Activated CD4-positive, CD25-positive, alpha-beta regulatory T cell (primary cell): Measurements from ENCODE around the gene GRK1.
"Not testable (repeated sequence)": the region's sequence is repeated elsewhere in the genome, so short reads cannot be mapped to it uniquely, and the experiment has no call there.

Experiments used
- DNase-seq, 4 experiments: peaks; one replicate each; lab custom pipeline; 2025; lab: John Stamatoyannopoulos, UW

The GRK1 gene

DNA sequence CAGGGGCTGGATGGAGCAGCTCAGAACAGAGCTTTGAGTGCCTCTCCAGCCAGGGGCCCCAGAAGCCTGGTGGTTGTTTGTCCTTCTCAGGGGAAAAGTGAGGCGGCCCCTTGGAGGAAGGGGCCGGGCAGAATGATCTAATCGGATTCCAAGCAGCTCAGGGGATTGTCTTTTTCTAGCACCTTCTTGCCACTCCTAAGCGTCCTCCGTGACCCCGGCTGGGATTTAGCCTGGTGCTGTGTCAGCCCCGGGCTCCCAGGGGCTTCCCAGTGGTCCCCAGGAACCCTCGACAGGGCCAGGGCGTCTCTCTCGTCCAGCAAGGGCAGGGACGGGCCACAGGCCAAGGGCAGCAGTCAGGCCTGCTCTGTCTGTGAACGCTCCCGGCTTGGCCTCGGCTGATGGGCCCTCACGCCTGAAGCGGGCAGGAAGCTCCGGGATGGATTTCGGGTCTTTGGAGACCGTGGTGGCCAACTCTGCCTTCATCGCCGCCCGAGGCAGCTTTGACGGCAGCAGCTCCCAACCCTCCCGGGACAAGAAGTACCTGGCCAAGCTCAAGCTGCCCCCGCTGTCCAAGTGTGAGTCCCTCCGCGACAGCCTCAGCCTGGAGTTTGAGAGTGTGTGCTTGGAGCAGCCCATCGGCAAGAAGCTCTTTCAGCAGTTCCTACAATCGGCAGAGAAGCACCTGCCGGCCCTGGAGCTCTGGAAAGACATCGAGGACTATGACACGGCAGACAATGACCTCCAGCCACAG is at the start of gene GRK1:
Gene GRK1 (plus strand): TSS at position 269 of the 751 bp plus-strand sequence. CDS start 168 bp downstream, at position 437.
- no peak for DNase-seq

DNA sequence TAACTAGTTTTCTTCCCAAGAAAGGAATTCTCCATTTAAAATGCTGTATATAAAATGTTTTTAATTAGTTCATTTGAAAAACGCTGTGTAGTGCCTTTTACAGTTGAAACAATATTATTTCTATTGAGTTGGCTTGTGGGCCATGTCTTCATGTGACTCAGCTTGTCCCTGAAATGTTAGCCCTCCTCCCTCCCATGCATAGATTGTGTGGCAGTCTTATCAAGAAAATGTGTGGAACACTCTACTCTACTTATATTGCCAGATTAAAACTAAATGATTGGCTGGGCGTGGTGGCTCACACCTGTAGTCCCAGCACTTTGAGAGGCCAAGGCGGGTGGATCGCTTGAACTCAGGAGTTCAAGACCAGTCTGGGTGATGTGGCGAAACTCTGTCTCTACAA is 49.1 kb upstream of the GRK1 start:
- DNase-seq: no peak

DNA sequence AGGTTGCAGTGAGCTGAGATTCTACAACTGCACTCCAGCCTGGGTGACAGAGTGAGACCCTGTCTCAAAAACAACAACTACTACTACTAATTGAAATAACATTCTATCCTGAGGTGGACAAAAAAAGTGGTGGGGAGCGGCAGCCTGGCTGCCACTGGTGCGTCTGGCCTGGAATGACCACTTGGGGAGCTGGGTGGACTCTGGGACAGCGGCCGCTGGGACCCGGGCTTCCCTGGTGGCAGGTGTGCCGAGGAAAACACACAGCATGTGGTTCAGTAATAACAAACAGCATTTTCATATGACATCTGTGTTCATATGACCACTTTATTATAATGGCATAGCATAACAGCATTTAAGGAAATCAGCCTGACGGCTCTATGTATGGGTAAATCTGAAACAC is 48.6 kb upstream of the GRK1 start:
- DNase-seq: no peak

GRCh38 chr13:113620036-113620796 is 46.8 kb upstream of the GRK1 start:
- no peak for DNase-seq

GRCh38 chr13:113621046-113621445 is 46.0 kb upstream of the GRK1 start:
- no peak for DNase-seq

- DNase-seq: not testable (repeated sequence)
Observed at GRCh38 chr13:113621498-113621897, 45.5 kb upstream of the GRK1 start.

DNA sequence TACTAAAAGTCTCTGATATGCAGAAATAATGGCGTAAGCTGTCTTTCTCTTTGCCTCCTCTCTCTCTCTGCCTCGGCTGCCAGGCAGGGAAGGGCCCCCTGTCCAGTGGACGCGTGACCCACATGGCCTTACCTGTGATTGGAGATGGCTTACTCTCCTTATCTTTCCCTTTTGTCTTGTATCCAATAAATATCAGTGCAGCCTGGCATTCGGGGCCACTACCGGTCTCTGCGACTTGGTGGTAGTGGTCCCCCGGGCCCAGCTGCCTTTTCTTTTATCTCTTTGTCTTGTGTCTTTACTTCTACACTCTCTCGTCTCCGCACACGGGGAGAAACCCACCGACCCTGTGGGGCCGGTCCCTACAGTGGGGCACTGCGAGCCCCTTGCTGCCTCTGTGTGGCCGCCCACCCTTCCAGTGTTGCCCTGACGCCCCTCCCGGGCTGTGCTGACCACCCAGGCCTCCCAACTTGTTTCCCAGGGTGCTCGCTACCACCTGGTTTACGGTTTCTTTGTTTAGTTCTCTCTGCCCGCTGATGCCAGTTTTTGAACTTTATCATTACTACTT is 45.0 kb upstream of the GRK1 start:
- not testable (repeated sequence) for DNase-seq

GRCh38 chr13:113622791-113623490 is 44.1 kb upstream of the GRK1 start:
- no peak for DNase-seq

GRCh38 chr13:113623491-113624234 is 43.4 kb upstream of the GRK1 start:
- no peak for DNase-seq

DNA sequence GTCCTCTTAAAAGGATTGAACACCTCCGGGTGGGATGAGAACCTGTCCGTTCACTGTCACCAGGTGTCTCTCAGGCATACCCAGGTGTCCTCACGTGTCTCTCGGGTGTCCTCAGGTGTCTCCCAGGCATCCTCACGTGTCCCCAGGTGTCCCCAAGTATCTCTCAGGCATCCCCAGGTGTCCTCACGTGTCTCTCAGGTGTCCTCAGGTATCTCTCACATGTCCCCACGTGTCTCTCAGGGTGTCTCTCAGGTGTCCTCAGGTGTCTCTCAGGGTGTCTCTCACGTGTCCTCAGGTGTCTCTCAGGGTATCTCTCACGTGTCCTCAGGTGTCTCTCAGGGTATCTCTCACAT is 42.8 kb upstream of the GRK1 start:
- DNase-seq: no peak

DNA sequence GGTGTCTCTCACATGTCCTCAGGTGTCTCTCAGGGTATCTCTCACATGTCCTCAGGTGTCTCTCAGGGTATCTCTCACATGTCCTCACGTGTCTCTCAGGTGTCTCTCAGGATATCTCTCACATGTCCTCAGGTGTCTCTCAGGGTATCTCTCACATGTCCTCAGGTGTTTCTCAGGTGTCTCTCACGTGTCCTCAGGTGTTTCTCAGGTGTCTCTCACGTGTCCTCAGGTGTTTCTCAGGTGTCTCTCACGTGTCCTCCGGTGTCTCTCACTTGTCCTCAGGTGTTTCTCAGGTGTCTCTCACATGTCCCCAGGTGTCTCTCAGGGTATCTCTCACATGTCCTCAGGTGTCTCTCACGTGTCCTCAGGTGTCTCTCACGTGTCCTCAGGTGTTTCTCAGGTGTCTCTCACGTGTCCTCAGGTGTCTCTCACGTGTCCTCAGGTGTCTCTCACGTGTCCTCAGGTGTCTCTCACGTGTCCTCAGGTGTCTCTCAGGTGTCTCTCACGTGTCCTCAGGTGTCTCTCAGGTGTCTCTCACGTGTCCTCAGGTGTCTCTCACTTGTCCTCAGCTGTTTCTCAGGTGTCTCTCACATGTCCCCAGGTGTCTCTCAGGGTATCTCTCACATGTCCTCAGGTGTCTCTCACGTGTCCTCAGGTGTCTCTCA is 42.2 kb upstream of the GRK1 start:
- DNase-seq: not testable (repeated sequence)

DNA sequence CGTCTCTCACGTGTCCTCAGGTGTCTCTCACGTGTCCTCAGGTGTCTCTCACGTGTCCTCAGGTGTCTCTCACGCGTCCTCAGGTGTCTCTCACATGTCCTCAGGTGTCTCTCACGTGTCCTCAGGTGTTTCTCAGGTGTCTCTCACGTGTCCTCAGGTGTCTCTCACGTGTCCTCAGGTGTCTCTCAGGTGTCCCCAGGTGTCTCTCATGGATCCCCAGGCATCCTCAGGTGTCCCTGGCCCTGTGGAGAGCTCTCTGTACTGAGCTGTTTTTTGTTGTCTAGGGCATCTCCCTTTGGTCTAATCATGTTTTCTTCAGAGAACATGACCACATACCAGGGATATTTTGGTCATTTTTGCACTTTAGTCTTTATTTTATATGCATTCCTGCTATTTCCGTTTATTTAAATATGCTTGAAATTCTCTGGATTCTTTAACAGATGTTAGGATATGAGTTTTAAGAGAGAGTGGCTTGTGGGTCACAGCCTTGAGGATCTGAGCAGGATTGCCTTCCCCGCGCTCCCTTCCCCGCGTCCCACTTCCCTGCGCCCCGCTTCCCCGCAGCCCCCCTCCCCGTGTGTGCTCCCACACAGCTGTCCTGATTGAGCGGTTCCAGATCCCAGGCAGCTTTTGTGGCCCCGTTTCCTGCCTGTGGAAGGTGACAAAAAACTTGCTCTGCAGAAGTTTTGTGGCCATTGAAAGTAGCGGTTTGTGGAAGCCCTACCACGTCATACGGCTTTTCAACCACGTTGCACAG is 40.9 kb upstream of the GRK1 start:
- DNase-seq: no peak

- no peak for DNase-seq
Observed at GRCh38 chr13:113627136-113627535, 39.9 kb upstream of the GRK1 start.

- no peak for DNase-seq
Observed at GRCh38 chr13:113628291-113629270, 38.4 kb upstream of the GRK1 start.

GRCh38 chr13:113629866-113630265 is 37.2 kb upstream of the GRK1 start:
- no peak for DNase-seq

DNA sequence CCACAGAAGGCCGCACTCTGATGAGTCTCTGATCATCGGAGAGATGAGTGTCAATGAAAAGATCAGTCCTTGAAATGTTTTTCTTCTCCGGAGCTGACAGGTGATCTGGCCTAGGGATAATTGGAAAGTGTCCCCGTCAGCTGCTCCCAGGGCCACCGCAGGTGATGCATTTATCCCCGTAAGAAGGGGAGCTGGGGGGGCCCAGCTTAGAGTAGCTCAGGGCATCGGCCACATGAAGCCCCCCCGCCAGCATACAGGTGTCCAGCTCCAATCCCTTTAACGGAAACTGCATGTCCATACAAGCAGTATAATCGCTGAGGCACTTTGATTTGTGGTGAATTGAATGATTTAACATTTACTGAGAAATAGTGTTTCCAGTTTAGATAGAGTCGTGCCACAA is 36.7 kb upstream of the GRK1 start:
- no peak for DNase-seq

DNA sequence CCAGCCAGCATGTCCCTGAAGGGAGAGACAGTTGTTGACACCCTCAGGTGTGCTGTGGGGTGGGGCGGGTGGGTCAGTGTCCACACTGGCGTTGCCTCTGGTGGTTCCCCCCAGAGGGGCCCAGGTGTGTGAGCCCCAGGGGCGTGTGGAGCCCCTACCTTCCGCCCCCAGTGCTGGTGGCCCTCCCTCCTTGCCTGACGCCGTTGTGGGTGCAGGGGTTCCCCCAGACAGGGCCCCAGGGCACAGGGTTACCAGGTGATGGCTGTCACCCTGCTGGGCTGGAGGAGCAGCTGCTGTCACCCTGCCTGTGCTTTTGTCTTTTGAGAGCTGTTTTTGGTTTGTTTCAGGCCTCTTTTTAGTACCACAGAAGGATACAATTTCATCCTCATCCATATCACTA is 36.2 kb upstream of the GRK1 start:
- no peak for DNase-seq

GRCh38 chr13:113631341-113632095 is 35.5 kb upstream of the GRK1 start:
- DNase-seq: no peak
